HCT116 (cell line): ENCODE results near the gene IL6R. TPM values are rescaled to one million over a fixed set of nuclear protein-coding genes. Genes with fewer than 3 reads are reported as not detected.

Experiments used
- ATAC-seq: fragments of 200-7000 bp; cut with Tn5 transposase; 2 replicates; pipeline ENCODE4 v1.9.1; 2020; ENCODE audit warnings: mild to moderate bottlenecking, moderate library complexity
- BruUV-seq: library from RNA; stranded (reverse); fragments of 400-500 nt; replicated peaks from 2 replicates; lab custom pipeline; 2021; lab: Mats Ljungman, UMichigan
- CTCF ChIA-PET: fragments of 300-600 bp; sonication (Branson Sonifier 250); formaldehyde crosslinking; loops from one replicate; lab custom pipeline; 2021; ENCODE audit warnings: antibody characterized with exemption; lab: Charles Lee
- POLR2A ChIA-PET: fragments of 300-600, 350-600 bp; sonication (Branson Sonifier 250); formaldehyde crosslinking; loops from one replicate; lab custom pipeline; 2021; ENCODE audit warnings: antibody characterized with exemption; lab: Charles Lee
- RAD21 ChIA-PET, 2 experiments: fragments of 300-600 bp; sonication (Branson Sonifier 250); formaldehyde crosslinking; loops; one replicate each; lab custom pipeline; 2023; ENCODE audit warnings: low total read pairs in 2 of 2; ENCODE audit not compliant: uncharacterized antibody in 2 of 2, unreplicated experiment in 2 of 2, low non-redundant PET in 1 of 2; lab: Charles Lee
- DNase-seq: peaks from one replicate; pipeline ENCODE4 v3.0.0-alpha.2; 2010; ENCODE audit warnings: low read depth, low spot score
- H2AFZ ChIP-seq: fragments of 200-600 bp; shearing (Covaris generic), sonication (generic); 2 replicates; pipeline ENCODE4 v1.6.1; 2017; ENCODE audit warnings: low read depth, mixed run types, mixed read lengths, antibody characterized with exemption, low read length; ENCODE audit not compliant: poor library complexity, severe bottlenecking
- H3K27ac ChIP-seq: 2 replicates; pipeline ENCODE4 v1.5.1; 2012; ENCODE audit warnings: low read depth, low read length
- H3K27me3 ChIP-seq: fragments of 200-600 bp; sonication (generic); 2 replicates; pipeline ENCODE4 v1.6.1; 2016; ENCODE audit warnings: mixed run types, low read length, mixed read lengths; ENCODE audit not compliant: insufficient read depth
- H3K36me3 ChIP-seq, 2 experiments: fragments of 200-500 bp in 1 of 2; fragments of 200-600 bp in 1 of 2; sonication (Bioruptor generic) in 1 of 2; sonication (generic) in 1 of 2; 2 replicates each; pipeline versions ENCODE4 v1.5.1 to v1.6.1; 2014 to 2016; ENCODE audit warnings: low read length in 2 of 2, inconsistent platforms in 1 of 2, mixed read lengths in 1 of 2, mixed run types in 1 of 2; ENCODE audit not compliant: insufficient read depth in 2 of 2, control insufficient read depth in 1 of 2
- H3K4me1 ChIP-seq, 2 experiments: fragments of 200-600 bp in 1 of 2; sonication (generic) in 1 of 2; 2 replicates each; pipeline versions ENCODE4 v1.5.1 to v1.6.1; 2012 to 2017; ENCODE audit warnings: low read length in 2 of 2, inconsistent platforms in 1 of 2, mild to moderate bottlenecking in 1 of 2, mixed read lengths in 1 of 2, mixed run types in 1 of 2, moderate library complexity in 1 of 2; ENCODE audit not compliant: insufficient read depth in 2 of 2, control insufficient read depth in 1 of 2
- H3K4me2 ChIP-seq: fragments of 200-600 bp; sonication (generic); 2 replicates; pipeline ENCODE4 v1.6.1; 2017; ENCODE audit warnings: mixed run types, low read length, mixed read lengths
- H3K4me3 ChIP-seq, 2 experiments: fragments of 200-600 bp in 1 of 2; sonication (generic) in 1 of 2; replicated peaks in 1 of 2; 2 replicates each; pipeline ENCODE4 v1.5.1; 2011 to 2016; ENCODE audit warnings: low read length in 2 of 2, control low read depth in 1 of 2, low read depth in 1 of 2, mild to moderate bottlenecking in 1 of 2, mixed read lengths in 1 of 2, mixed run types in 1 of 2
- H3K79me2 ChIP-seq: fragments of 200-600 bp; sonication (generic); 2 replicates; pipeline ENCODE4 v1.6.1; 2017; ENCODE audit warnings: mild to moderate bottlenecking, mixed run types, low read length, moderate library complexity, mixed read lengths; ENCODE audit not compliant: insufficient read depth
- H3K9ac ChIP-seq: fragments of 200-600 bp; sonication (generic); 2 replicates; pipeline ENCODE4 v1.6.1; 2016; ENCODE audit warnings: low read length, mixed read lengths
- H3K9me2 ChIP-seq: fragments of 200-600 bp; sonication (generic), shearing (Covaris generic); 2 replicates; pipeline ENCODE4 v1.6.1; 2017; ENCODE audit warnings: mixed run types, mild to moderate bottlenecking, moderate library complexity; ENCODE audit not compliant: insufficient read depth
- H3K9me3 ChIP-seq, 2 experiments: fragments of 200-500 bp in 1 of 2; fragments of 200-600 bp in 1 of 2; sonication (Bioruptor generic) in 1 of 2; sonication (generic) in 1 of 2; 2 replicates each; pipeline ENCODE4 v1.6.1; 2014 to 2017; ENCODE audit warnings: low read length in 2 of 2, mixed read lengths in 2 of 2, inconsistent platforms in 1 of 2, low read depth in 1 of 2, mild to moderate bottlenecking in 1 of 2, mixed run types in 1 of 2, moderate library complexity in 1 of 2; ENCODE audit not compliant: control insufficient read depth in 1 of 2, insufficient read depth in 1 of 2
- H4K20me1 ChIP-seq: fragments of 200-600 bp; sonication (generic), shearing (Covaris generic); 2 replicates; pipeline ENCODE4 v1.6.1; 2017; ENCODE audit warnings: mixed run types, mild to moderate bottlenecking, moderate library complexity; ENCODE audit not compliant: insufficient read depth
- JUND ChIP-seq: IDR thresholded peaks from 2 replicates; pipeline ENCODE4 v1.6.1; 2012
- MAX ChIP-seq: IDR thresholded peaks from 2 replicates; pipeline ENCODE4 v1.6.1; 2012
- RAD21 ChIP-seq: IDR thresholded peaks from 2 replicates; pipeline ENCODE4 v1.6.1; 2012; ENCODE audit warnings: low read depth, mild to moderate bottlenecking
- SIN3A ChIP-seq: IDR thresholded peaks from 2 replicates; pipeline ENCODE4 v1.6.1; 2012; ENCODE audit warnings: low read depth
- SRF ChIP-seq: IDR thresholded peaks from 2 replicates; pipeline ENCODE4 v1.6.1; 2012; ENCODE audit warnings: low read depth
- ZBTB33 ChIP-seq: IDR thresholded peaks from 2 replicates; pipeline ENCODE4 v1.6.1; 2011; ENCODE audit warnings: mild to moderate bottlenecking, low read length, moderate library complexity; ENCODE audit not compliant: insufficient replicate concordance; ENCODE audit errors: extremely low read depth
- intact Hi-C: fragments of 100-400 bp; cut with micrococcal nuclease; formaldehyde crosslinking; loops from 2 replicates; pipeline ENCODE4 v1.10.0; 2022
- total RNA-seq: library from RNA; stranded (reverse); gene quantifications from one replicate; pipeline ENCODE4 v1.2.1, GENCODE V29; 2021; ENCODE audit not compliant: unreplicated experiment

The IL6R gene
- total RNA-seq, 1 experiment from 2014 or later: 6.8 TPM

GRCh38 chr1:154459080-154459479 lies 53.9 kb downstream of the IL6R start:
- ChIA-PET RAD21 (no interaction called here), CTCF (no interaction called here), POLR2A (interaction anchor here (0.7 kb wide), 1 partner anchor 98 kb away, joined by 4 read pairs; no protein-coding TSS in a partner anchor)
- DNase-seq: no peak
- ATAC-seq: no peak
- TF ChIP-seq SIN3A: no peak
- no peaks in the 10 kb centered on the region for H3K27me3 ChIP-seq
- no TSS peak for BruUV-seq
- peaks cover 15 to 22% of the 10 kb centered on the region in 2 experiments for H3K4me1 ChIP-seq
- H3K9me3 ChIP-seq: no peaks in the 10 kb centered on the region
- intact Hi-C loops: no loop called here
- H4K20me1 ChIP-seq: no peaks in the 10 kb centered on the region
- no peak overlapping the region for H3K4me2 ChIP-seq
- H3K36me3 ChIP-seq: no peaks in the 10 kb centered on the region
- H3K9ac ChIP-seq: no peak overlapping the region
- no peaks in the 10 kb centered on the region for H3K79me2 ChIP-seq
- H3K4me3 ChIP-seq: no peak overlapping the region
- no peaks in the 10 kb centered on the region for H3K9me2 ChIP-seq
- H3K27ac ChIP-seq: no peak overlapping the region
- no peak overlapping the region for H2AFZ ChIP-seq

- H3K36me3 ChIP-seq: no peaks in the 10 kb centered on the region
- BruUV-seq: no TSS peak
- no peak overlapping the region for H2AFZ ChIP-seq
- no peak overlapping the region for H3K27ac ChIP-seq
- no peaks in the 10 kb centered on the region for H3K9me3 ChIP-seq
- H4K20me1 ChIP-seq: no peaks in the 10 kb centered on the region
- ChIA-PET POLR2A (no interaction called here), RAD21 (no interaction called here), CTCF (interaction anchor here (0.5 kb wide), 1 partner anchor 111 kb away, joined by 3 read pairs; no protein-coding TSS in a partner anchor)
- H3K9me2 ChIP-seq: no peaks in the 10 kb centered on the region
- DNase-seq (no peak), ATAC-seq (no peak)
- H3K9ac ChIP-seq: no peak overlapping the region
- H3K4me2 ChIP-seq: no peak overlapping the region
- H3K4me3 ChIP-seq: no peak overlapping the region
- H3K79me2 ChIP-seq: no peaks in the 10 kb centered on the region
- intact Hi-C loops: no loop called here
- H3K4me1 ChIP-seq: peaks cover 15 to 22% of the 10 kb centered on the region in 2 experiments
- no peaks in the 10 kb centered on the region for H3K27me3 ChIP-seq
- TF ChIP-seq JUND (no peak), MAX (no peak), RAD21 (no peak), ZBTB33 (no peak), SRF (no peak)
- TF ChIP-seq, all 23 proteins: peak for 0
These were observed 55.6 kb downstream of the IL6R start for GRCh38 chr1:154460695-154461260.
